ENCODE data around the gene PTGER4. TPM values are rescaled to one million over a fixed set of nuclear protein-coding genes. Genes with fewer than 3 reads are reported as not detected.

The PTGER4 gene
- total and polyA plus RNA-seq, 2 of the 8 experiments (the other 6 are each of a cell fraction or from before 2014, with no cell fraction given): 0.76 to 1.2 TPM

- H3K4ac ChIP-seq (replicated peaks; ENCODE audit: insufficient read length, low read depth, low read length): no peak overlapping the region
- no peak overlapping the region for H3K4me2 ChIP-seq (ENCODE audit: insufficient read depth in 1 of 2, low read depth in 2 of 2, low read length in 2 of 2)
- H2BK15ac ChIP-seq (ENCODE audit: low read length): no peak overlapping the region
- no peak overlapping the region for H2BK20ac ChIP-seq (ENCODE audit: low read length)
- H3K56ac ChIP-seq (replicated peaks; ENCODE audit: insufficient read length, low read depth, low read length): no peak overlapping the region
- no peak overlapping the region for H4K91ac ChIP-seq (replicated peaks; ENCODE audit: insufficient read length, low read length)
- FAIRE-seq (no peak), DNase-seq (ENCODE audit: low read depth in 1 of 2, low spot score in 2 of 2) (no peak)
- no peaks in the 10 kb centered on the region for H3K23me2 ChIP-seq (ENCODE audit: low read depth, low read length)
- H3K18ac ChIP-seq (ENCODE audit: extremely low read depth, low read length): no peak overlapping the region
- no peak overlapping the region for H3K23ac ChIP-seq (ENCODE audit: insufficient read length)
- H4K20me1 ChIP-seq (replicated peaks in 1 of 2; ENCODE audit: control insufficient read depth in 1 of 2, insufficient read depth in 2 of 2, low read length in 2 of 2): no peaks in the 10 kb centered on the region
- no peak overlapping the region for H2BK5ac ChIP-seq (ENCODE audit: low read depth, low read length)
- 94% methylated on average over 2 of the region's 2 CpGs; no CpG with 5 or more reads in 1 of the 2 experiments for WGBS, 2 experiments (ENCODE audit: extremely low coverage in 1 of 2, insufficient coverage in 1 of 2, insufficient read length in 1 of 2, insufficient replicate concordance in 2 of 2, low coverage in 1 of 2, low lambda C conversion rate in 2 of 2, missing lambda C conversion rate in 1 of 2)
- H3K27me3 ChIP-seq (replicated peaks in 1 of 4; ENCODE audit: control insufficient read depth in 3 of 4, extremely low read depth in 1 of 4, insufficient read depth in 3 of 4, low read length in 3 of 4): no peaks in the 10 kb centered on the region
- no peaks in the 10 kb centered on the region; a peak in 2 of 8 replicates for H3K36me3 ChIP-seq (ENCODE audit: control insufficient read depth in 2 of 4, insufficient read depth in 4 of 4, low read length in 3 of 4)
- H2AK5ac ChIP-seq (ENCODE audit: low read depth, low read length): no peak overlapping the region
- H3K14ac ChIP-seq (ENCODE audit: insufficient read length): no peak overlapping the region
- H4K8ac ChIP-seq (ENCODE audit: extremely low read depth, insufficient read depth, low read length): no peak overlapping the region
- H3K9me3 ChIP-seq (ENCODE audit: insufficient read depth in 2 of 2, low read depth in 1 of 2, low read length in 1 of 2): no peaks in the 10 kb centered on the region
- CTCF ChIA-PET (ENCODE audit: partially characterized antibody): interaction anchor here (1.0 to 2.4 kb wide), 7 partner anchors 9 to 1154 kb away, joined by 3 to 15 read pairs (median 3); no protein-coding TSS in a partner anchor
- no peaks in the 10 kb centered on the region for H3K79me1 ChIP-seq (ENCODE audit: low read depth, low read length)
- no peak overlapping the region for H2BK12ac ChIP-seq (ENCODE audit: low read depth, low read length)
- H2AFZ ChIP-seq (ENCODE audit: low read length): no peak overlapping the region
- H3K4me1 ChIP-seq (replicated peaks in 1 of 4; ENCODE audit: control insufficient read depth in 3 of 4, insufficient read depth in 4 of 4, low read length in 3 of 4): no peaks in the 10 kb centered on the region
- no peak overlapping the region for H4K5ac ChIP-seq (ENCODE audit: insufficient read length, low read depth, low read length)
- H2BK120ac ChIP-seq (replicated peaks; ENCODE audit: low read depth, low read length): no peak overlapping the region
- H3K27ac ChIP-seq (ENCODE audit: low read depth, low read length): no peak overlapping the region
- H3K4me3 ChIP-seq (ENCODE audit: extremely low read depth in 1 of 4, insufficient read depth in 2 of 4, low read depth in 3 of 4, low read length in 4 of 4): no peak overlapping the region
- POLR2A ChIA-PET (ENCODE audit: partially characterized antibody): no interaction called here
- H3K79me2 ChIP-seq (ENCODE audit: control insufficient read depth in 1 of 2, insufficient read depth in 2 of 2, low read length in 2 of 2): no peaks in the 10 kb centered on the region
- H3K9ac ChIP-seq (replicated peaks in 1 of 4; ENCODE audit: extremely low read depth in 1 of 4, low read depth in 3 of 4, low read length in 3 of 4): no peak overlapping the region
- TF ChIP-seq TAF7 (optimal IDR thresholded peaks at IDR 0.05; ENCODE audit: borderline replicate concordance, low read depth, low read length) (no peak), CBX5 (IDR thresholded peaks at IDR 0.05; ENCODE audit: low read depth, low read length) (no peak), ATF3 (IDR thresholded peaks at IDR 0.05; ENCODE audit: insufficient read depth, low read depth, low read length) (no peak), TBP (IDR thresholded peaks at IDR 0.05; ENCODE audit: low read depth, low read length) (no peak), JUN (IDR thresholded peaks at IDR 0.05; ENCODE audit: low read depth, low read length) (no peak), SIN3A (conservative IDR thresholded peaks at IDR 0.05 in 1 of 2, IDR thresholded peaks at IDR 0.05 in 1 of 2; ENCODE audit: low read depth in 1 of 2, low read length in 2 of 2) (no peak), RAD21 (IDR thresholded peaks at IDR 0.05 in 1 of 2, conservative IDR thresholded peaks at IDR 0.05 in 1 of 2; ENCODE audit: low read depth in 2 of 2, low read length in 2 of 2) (no peak), CHD1 (IDR thresholded peaks at IDR 0.05; ENCODE audit: low read depth, low read length) (no peak), FOSL1 (IDR thresholded peaks at IDR 0.05; ENCODE audit: insufficient read depth, low read depth, low read length) (no peak), RFX5 (IDR thresholded peaks at IDR 0.05; ENCODE audit: borderline replicate concordance, low read depth, low read length) (no peak), CHD2 (IDR thresholded peaks at IDR 0.05; ENCODE audit: low read length) (no peak), HDAC2 (IDR thresholded peaks at IDR 0.05; ENCODE audit: borderline replicate concordance in 1 of 2, low read depth in 2 of 2, low read length in 2 of 2) (no peak), SIX5 (IDR thresholded peaks at IDR 0.05; ENCODE audit: low read depth, low read length) (no peak), SP2 (IDR thresholded peaks at IDR 0.05; ENCODE audit: low read length) (no peak)
Measured at GRCh38 chr5:40733434-40733833, 53.7 kb downstream of the PTGER4 start.
